Adrenal gland (tissue), 5 donors: ENCODE measurements around the gene IGDCC3.

Experiments
- POLR2A ChIP-seq, 2 donors: fragments of 450-650 bp; IDR thresholded peaks; one replicate each; pipeline ENCODE4 v1.6.1; 2017; ENCODE audit warnings: antibody characterized with exemption in 2 of 2, mild to moderate bottlenecking in 2 of 2, moderate library complexity in 1 of 2
- TF ChIP-seq, protein P1 (sequence below), 6 experiments: fragments of 450-650 bp in 4 of 6; fragments of 200-600 bp in 2 of 6; sonication (generic) in 1 of 6; IDR thresholded peaks; 1 replicate in 5 of 6; 2 replicates in 1 of 6; pipeline versions ENCODE4 v1.5.1 to v1.8.0; 2016 to 2021; ENCODE audit warnings: antibody characterized with exemption in 6 of 6, mild to moderate bottlenecking in 2 of 6, moderate library complexity in 1 of 6
- donor health status: DM: no; HTN: no; CAD: no.

DNA sequence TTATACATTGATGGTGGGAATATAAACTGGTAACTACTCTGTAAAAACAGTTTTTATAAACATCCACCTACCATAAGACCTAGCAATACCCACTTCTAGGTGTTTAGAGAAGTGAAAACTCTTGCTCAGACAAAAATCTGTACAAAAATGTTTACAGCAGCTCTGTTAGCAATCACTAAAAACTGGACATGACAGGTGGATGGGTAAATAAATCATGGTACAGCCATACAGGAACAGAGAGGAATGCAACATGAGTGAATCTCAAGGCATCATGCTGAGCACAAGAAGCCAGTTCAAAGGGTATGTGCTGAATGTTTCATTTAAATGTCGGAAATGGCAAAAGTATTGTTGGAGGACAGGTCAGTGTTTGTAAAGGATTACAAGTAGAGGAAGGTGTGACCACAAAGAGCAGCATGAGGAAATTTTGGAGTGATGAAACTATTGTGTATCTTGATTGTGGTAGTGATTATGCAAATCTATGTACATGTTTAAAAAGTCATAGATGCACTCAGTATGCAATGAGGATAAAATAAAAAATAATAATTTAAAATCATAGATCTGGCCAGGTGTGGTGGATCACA, 84.8 kb downstream of the IGDCC3 start:
- TF ChIP-seq, protein P1, sequence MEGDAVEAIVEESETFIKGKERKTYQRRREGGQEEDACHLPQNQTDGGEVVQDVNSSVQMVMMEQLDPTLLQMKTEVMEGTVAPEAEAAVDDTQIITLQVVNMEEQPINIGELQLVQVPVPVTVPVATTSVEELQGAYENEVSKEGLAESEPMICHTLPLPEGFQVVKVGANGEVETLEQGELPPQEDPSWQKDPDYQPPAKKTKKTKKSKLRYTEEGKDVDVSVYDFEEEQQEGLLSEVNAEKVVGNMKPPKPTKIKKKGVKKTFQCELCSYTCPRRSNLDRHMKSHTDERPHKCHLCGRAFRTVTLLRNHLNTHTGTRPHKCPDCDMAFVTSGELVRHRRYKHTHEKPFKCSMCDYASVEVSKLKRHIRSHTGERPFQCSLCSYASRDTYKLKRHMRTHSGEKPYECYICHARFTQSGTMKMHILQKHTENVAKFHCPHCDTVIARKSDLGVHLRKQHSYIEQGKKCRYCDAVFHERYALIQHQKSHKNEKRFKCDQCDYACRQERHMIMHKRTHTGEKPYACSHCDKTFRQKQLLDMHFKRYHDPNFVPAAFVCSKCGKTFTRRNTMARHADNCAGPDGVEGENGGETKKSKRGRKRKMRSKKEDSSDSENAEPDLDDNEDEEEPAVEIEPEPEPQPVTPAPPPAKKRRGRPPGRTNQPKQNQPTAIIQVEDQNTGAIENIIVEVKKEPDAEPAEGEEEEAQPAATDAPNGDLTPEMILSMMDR (IDR thresholded peaks at IDR 0.05): no peak
- TF ChIP-seq POLR2A (IDR thresholded peaks at IDR 0.05): no peak
